ENCODE data around the gene GREB1.

The GREB1 gene

GRCh38 chr2:11616097-11616687, 82.3 kb downstream of the GREB1 start:
- no peaks in the 10 kb centered on the region for H3K9me3 ChIP-seq (ENCODE audit: control insufficient read depth, insufficient read depth, low read length)
- H3K36me3 ChIP-seq (ENCODE audit: control insufficient read depth, insufficient read depth, low read length) = peaks cover 28% of the 10 kb centered on the region
- no peak overlapping the region for H3K4me3 ChIP-seq (ENCODE audit: low read depth, low read length)
- H3K9ac ChIP-seq (ENCODE audit: low read depth, low read length) = no peak overlapping the region
- no peaks in the 10 kb centered on the region for H3K4me1 ChIP-seq (ENCODE audit: control insufficient read depth, insufficient read depth, low read length)
- no peaks in the 10 kb centered on the region for H3K27me3 ChIP-seq (ENCODE audit: control insufficient read depth, insufficient read depth, low read length)

- H3K4me1 ChIP-seq (ENCODE audit: control insufficient read depth, insufficient read depth, low read length) = no peaks in the 10 kb centered on the region
- H3K9ac ChIP-seq (ENCODE audit: low read depth, low read length) = no peak overlapping the region
- no peak overlapping the region for H3K4me3 ChIP-seq (ENCODE audit: low read depth, low read length)
- no peaks in the 10 kb centered on the region for H3K9me3 ChIP-seq (ENCODE audit: control insufficient read depth, insufficient read depth, low read length)
- peaks cover 32% of the 10 kb centered on the region for H3K36me3 ChIP-seq (ENCODE audit: control insufficient read depth, insufficient read depth, low read length)
- H3K27me3 ChIP-seq (ENCODE audit: control insufficient read depth, insufficient read depth, low read length) = no peaks in the 10 kb centered on the region
Measured at GRCh38 chr2:11616851-11617415, 83.1 kb downstream of the GREB1 start.

GRCh38 chr2:11617527-11617926, 83.7 kb downstream of the GREB1 start:
- Histone ChIP-seq H3K9ac (ENCODE audit: low read depth, low read length) (no peak overlapping the region), H3K9me3 (ENCODE audit: control insufficient read depth, insufficient read depth, low read length) (no peaks in the 10 kb centered on the region)

GRCh38 chr2:11617984-11618707, 84.3 kb downstream of the GREB1 start:
- peaks cover 25% of the 10 kb centered on the region for H3K36me3 ChIP-seq (ENCODE audit: control insufficient read depth, insufficient read depth, low read length)
- H3K9me3 ChIP-seq (ENCODE audit: control insufficient read depth, insufficient read depth, low read length) = no peaks in the 10 kb centered on the region
- no peaks in the 10 kb centered on the region for H3K27me3 ChIP-seq (ENCODE audit: control insufficient read depth, insufficient read depth, low read length)
- H3K4me1 ChIP-seq (ENCODE audit: control insufficient read depth, insufficient read depth, low read length) = no peaks in the 10 kb centered on the region
- no peak overlapping the region for H3K4me3 ChIP-seq (ENCODE audit: low read depth, low read length)
- H3K9ac ChIP-seq (ENCODE audit: low read depth, low read length) = no peak overlapping the region

More at GRCh38 chr2:11617527-11617926, 83.7 kb downstream of the GREB1 start:
- no peaks in the 10 kb centered on the region for H3K4me1 ChIP-seq (ENCODE audit: control insufficient read depth, insufficient read depth, low read length)
- peaks cover 30% of the 10 kb centered on the region for H3K36me3 ChIP-seq (ENCODE audit: control insufficient read depth, insufficient read depth, low read length)
- no peak overlapping the region for H3K4me3 ChIP-seq (ENCODE audit: low read depth, low read length)
- no peaks in the 10 kb centered on the region for H3K27me3 ChIP-seq (ENCODE audit: control insufficient read depth, insufficient read depth, low read length)

GRCh38 chr2:11618708-11619062, 84.8 kb downstream of the GREB1 start:
- H3K9ac ChIP-seq (ENCODE audit: low read depth, low read length) = no peak overlapping the region
- no peak overlapping the region for H3K4me3 ChIP-seq (ENCODE audit: low read depth, low read length)
- H3K4me1 ChIP-seq (ENCODE audit: control insufficient read depth, insufficient read depth, low read length) = no peaks in the 10 kb centered on the region
- no peaks in the 10 kb centered on the region for H3K9me3 ChIP-seq (ENCODE audit: control insufficient read depth, insufficient read depth, low read length)
- H3K27me3 ChIP-seq (ENCODE audit: control insufficient read depth, insufficient read depth, low read length) = no peaks in the 10 kb centered on the region
- peaks cover 21% of the 10 kb centered on the region for H3K36me3 ChIP-seq (ENCODE audit: control insufficient read depth, insufficient read depth, low read length)

- no peaks in the 10 kb centered on the region for H3K9me3 ChIP-seq (ENCODE audit: control insufficient read depth, insufficient read depth, low read length)
- H3K4me1 ChIP-seq (ENCODE audit: control insufficient read depth, insufficient read depth, low read length) = no peaks in the 10 kb centered on the region
- H3K9ac ChIP-seq (ENCODE audit: low read depth, low read length) = no peak overlapping the region
- H3K27me3 ChIP-seq (ENCODE audit: control insufficient read depth, insufficient read depth, low read length) = no peaks in the 10 kb centered on the region
- H3K4me3 ChIP-seq (ENCODE audit: low read depth, low read length) = no peak overlapping the region
- peaks cover 17% of the 10 kb centered on the region for H3K36me3 ChIP-seq (ENCODE audit: control insufficient read depth, insufficient read depth, low read length)
Measured at GRCh38 chr2:11621410-11621809, 87.6 kb downstream of the GREB1 start.

- H3K4me1 ChIP-seq (ENCODE audit: control insufficient read depth, insufficient read depth, low read length) = no peaks in the 10 kb centered on the region
- no peaks in the 10 kb centered on the region for H3K9me3 ChIP-seq (ENCODE audit: control insufficient read depth, insufficient read depth, low read length)
- H3K4me3 ChIP-seq (ENCODE audit: low read depth, low read length) = no peak overlapping the region
- no peaks in the 10 kb centered on the region for H3K27me3 ChIP-seq (ENCODE audit: control insufficient read depth, insufficient read depth, low read length)
- H3K9ac ChIP-seq (ENCODE audit: low read depth, low read length) = no peak overlapping the region
- H3K36me3 ChIP-seq (ENCODE audit: control insufficient read depth, insufficient read depth, low read length) = peaks cover 24% of the 10 kb centered on the region
Measured at GRCh38 chr2:11622611-11623010, 88.8 kb downstream of the GREB1 start.

- no peak overlapping the region for H3K4me3 ChIP-seq (ENCODE audit: low read depth, low read length)
- H3K4me1 ChIP-seq (ENCODE audit: control insufficient read depth, insufficient read depth, low read length) = no peaks in the 10 kb centered on the region
- no peaks in the 10 kb centered on the region for H3K9me3 ChIP-seq (ENCODE audit: control insufficient read depth, insufficient read depth, low read length)
- H3K36me3 ChIP-seq (ENCODE audit: control insufficient read depth, insufficient read depth, low read length) = peaks cover 25% of the 10 kb centered on the region
- H3K9ac ChIP-seq (ENCODE audit: low read depth, low read length) = no peak overlapping the region
- H3K27me3 ChIP-seq (ENCODE audit: control insufficient read depth, insufficient read depth, low read length) = no peaks in the 10 kb centered on the region
Measured at GRCh38 chr2:11624893-11625292, 91.0 kb downstream of the GREB1 start.

GRCh38 chr2:11625671-11626070, 91.8 kb downstream of the GREB1 start:
- H3K36me3 ChIP-seq (ENCODE audit: control insufficient read depth, insufficient read depth, low read length) = peaks cover 27% of the 10 kb centered on the region
- H3K9me3 ChIP-seq (ENCODE audit: control insufficient read depth, insufficient read depth, low read length) = no peaks in the 10 kb centered on the region

GRCh38 chr2:11628675-11629074, 94.8 kb downstream of the GREB1 start:
- H3K9me3 ChIP-seq (ENCODE audit: control insufficient read depth, insufficient read depth, low read length) = no peaks in the 10 kb centered on the region
- no peaks in the 10 kb centered on the region for H3K27me3 ChIP-seq (ENCODE audit: control insufficient read depth, insufficient read depth, low read length)
- H3K4me3 ChIP-seq (ENCODE audit: low read depth, low read length) = no peak overlapping the region
- H3K36me3 ChIP-seq (ENCODE audit: control insufficient read depth, insufficient read depth, low read length) = peaks cover 28% of the 10 kb centered on the region
- no peaks in the 10 kb centered on the region for H3K4me1 ChIP-seq (ENCODE audit: control insufficient read depth, insufficient read depth, low read length)
- H3K9ac ChIP-seq (ENCODE audit: low read depth, low read length) = no peak overlapping the region

More at GRCh38 chr2:11625671-11626070, 91.8 kb downstream of the GREB1 start:
- Histone ChIP-seq H3K9ac (ENCODE audit: low read depth, low read length) (no peak overlapping the region), H3K4me1 (ENCODE audit: control insufficient read depth, insufficient read depth, low read length) (no peaks in the 10 kb centered on the region), H3K27me3 (ENCODE audit: control insufficient read depth, insufficient read depth, low read length) (no peaks in the 10 kb centered on the region), H3K4me3 (ENCODE audit: low read depth, low read length) (no peak overlapping the region)

- H3K4me1 ChIP-seq (ENCODE audit: control insufficient read depth, insufficient read depth, low read length) = no peaks in the 10 kb centered on the region
- H3K9me3 ChIP-seq (ENCODE audit: control insufficient read depth, insufficient read depth, low read length) = no peaks in the 10 kb centered on the region
- no peak overlapping the region for H3K4me3 ChIP-seq (ENCODE audit: low read depth, low read length)
- no peak overlapping the region for H3K9ac ChIP-seq (ENCODE audit: low read depth, low read length)
- peaks cover 28% of the 10 kb centered on the region for H3K36me3 ChIP-seq (ENCODE audit: control insufficient read depth, insufficient read depth, low read length)
- no peaks in the 10 kb centered on the region for H3K27me3 ChIP-seq (ENCODE audit: control insufficient read depth, insufficient read depth, low read length)
Measured at GRCh38 chr2:11629215-11629614, 95.4 kb downstream of the GREB1 start.

- peaks cover 25% of the 10 kb centered on the region for H3K36me3 ChIP-seq (ENCODE audit: control insufficient read depth, insufficient read depth, low read length)
Measured at GRCh38 chr2:11629851-11630250, 96.0 kb downstream of the GREB1 start.

More at GRCh38 chr2:11629851-11630250, 96.0 kb downstream of the GREB1 start:
- no peak overlapping the region for H3K4me3 ChIP-seq (ENCODE audit: low read depth, low read length)
- no peaks in the 10 kb centered on the region for H3K27me3 ChIP-seq (ENCODE audit: control insufficient read depth, insufficient read depth, low read length)
- H3K9me3 ChIP-seq (ENCODE audit: control insufficient read depth, insufficient read depth, low read length) = no peaks in the 10 kb centered on the region
- no peaks in the 10 kb centered on the region for H3K4me1 ChIP-seq (ENCODE audit: control insufficient read depth, insufficient read depth, low read length)
- no peak overlapping the region for H3K9ac ChIP-seq (ENCODE audit: low read depth, low read length)

All from iPS-15b (cell line).